ENCODE data around the gene SHISAL2B. TPM values are rescaled to one million over a fixed set of nuclear protein-coding genes. Genes with fewer than 3 reads are reported as not detected.

SHISAL2B gene
- total RNA-seq = 0.25 TPM in 1 of 2 replicates, not detected in the other

DNA sequence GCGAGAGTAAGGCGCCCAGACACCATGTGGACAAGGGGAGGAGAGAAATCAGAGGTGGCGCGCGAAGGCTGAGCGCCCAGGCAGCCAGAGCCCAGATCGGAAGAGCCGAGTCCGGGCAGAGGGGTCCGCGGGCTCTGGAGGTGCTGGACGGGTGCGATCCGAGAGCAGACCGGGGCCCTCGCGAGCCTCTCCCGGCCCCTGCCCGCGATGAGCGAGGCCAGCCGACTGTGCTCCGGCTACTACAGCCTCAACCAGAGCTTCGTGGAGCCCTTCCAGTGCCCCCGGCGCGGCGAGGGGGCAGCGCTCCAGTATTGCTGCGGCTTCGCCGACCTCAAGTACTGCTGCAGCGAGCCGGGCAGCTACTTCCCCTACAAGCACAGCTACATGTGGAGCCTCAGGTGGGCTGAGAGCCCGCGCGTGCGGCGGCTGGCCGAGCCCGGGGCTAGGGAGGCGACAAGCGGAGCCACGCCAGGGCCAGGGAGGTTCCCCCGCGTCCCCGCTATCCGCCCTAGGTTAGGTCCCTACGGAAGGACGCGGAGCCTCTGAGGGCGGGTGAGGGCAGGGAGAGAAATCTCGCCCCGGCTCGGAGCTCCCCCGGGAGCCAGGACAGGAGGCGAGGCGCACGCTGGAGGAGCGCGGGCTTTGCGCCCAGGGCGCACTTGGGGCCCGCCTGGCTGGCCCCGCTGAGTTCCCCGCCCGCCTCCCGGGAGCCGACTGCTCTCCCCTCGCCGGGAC is at the start of gene SHISAL2B:
SHISAL2B (plus strand) TSS at position 87 of the 735 bp plus-strand sequence; CDS start at position 208, 121 bp downstream.

Other genes with a start within 250 kb of the SHISAL2B start
- not detected in 2 replicates for gene RGS7BP, start 184.5 kb upstream of the SHISAL2B start, total RNA-seq
- 10.2 and 11.0 TPM in 2 replicates for gene SREK1IP1, start 78.2 kb downstream of the SHISAL2B start, total RNA-seq
- 22.4 and 23.6 TPM in 2 replicates for gene CWC27, start 78.4 kb downstream of the SHISAL2B start, total RNA-seq

Data from uterine smooth muscle cell (primary cell).